Measurements from ENCODE around the gene SETBP1.

The SETBP1 gene

DNA sequence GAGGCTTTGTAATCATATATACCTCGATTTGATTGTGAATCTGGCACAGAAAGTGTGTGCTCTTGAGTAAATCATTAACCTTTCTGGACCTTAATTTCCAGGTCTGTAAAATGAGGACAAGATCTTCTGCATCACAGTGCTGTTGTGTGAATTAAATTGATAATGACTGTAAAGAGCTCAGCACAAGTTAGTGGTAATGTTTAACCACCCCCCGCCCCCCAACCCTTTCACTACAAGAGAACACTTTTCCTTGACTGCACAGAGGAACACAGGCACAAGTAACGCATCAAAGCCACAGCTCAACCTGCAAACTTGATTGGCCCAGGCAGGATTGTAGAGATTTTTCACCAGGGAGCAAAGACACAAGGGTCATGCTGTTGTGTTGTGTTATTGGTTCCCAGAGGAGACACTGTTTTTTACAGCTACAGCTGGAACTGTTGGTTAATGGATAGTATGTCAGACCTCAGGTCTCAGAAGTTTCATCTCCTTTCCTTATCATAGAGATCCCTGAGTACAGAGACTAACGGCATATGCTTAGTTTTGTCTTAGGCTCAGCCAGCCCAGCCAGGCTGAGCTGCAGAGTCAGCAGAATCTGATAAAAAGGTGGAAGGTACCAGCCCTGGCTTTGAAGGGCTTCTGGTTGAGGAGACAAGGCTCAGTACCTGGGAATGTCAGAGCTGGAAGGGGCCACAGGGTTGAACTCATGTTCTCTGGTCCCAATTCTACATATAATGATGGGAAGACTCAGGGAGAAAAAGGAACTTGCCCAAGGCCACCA lies 10.6 kb downstream of the SETBP1 start:
- WGBS, 2 experiments (ENCODE audit: insufficient coverage in 2 of 2) = 70 to 100% methylated on average over 1 to 2 of the region's 4 CpGs
- no peaks in the 10 kb centered on the region for H3K9me3 ChIP-seq (ENCODE audit: control insufficient read depth, low read length)
- H3K4me3 ChIP-seq (ENCODE audit: extremely low read depth, insufficient read depth, low read length, poor library complexity, severe bottlenecking) = no peak overlapping the region
- no peak overlapping the region for H3K27ac ChIP-seq (ENCODE audit: low read depth, low read length, severe bottlenecking)
- H3K36me3 ChIP-seq (ENCODE audit: control insufficient read depth, insufficient read depth, low read length) = no peaks in the 10 kb centered on the region
- H3K4me1 ChIP-seq (ENCODE audit: control insufficient read depth, insufficient read depth, low read length, poor library complexity, severe bottlenecking) = peaks cover 20% of the 10 kb centered on the region

DNA sequence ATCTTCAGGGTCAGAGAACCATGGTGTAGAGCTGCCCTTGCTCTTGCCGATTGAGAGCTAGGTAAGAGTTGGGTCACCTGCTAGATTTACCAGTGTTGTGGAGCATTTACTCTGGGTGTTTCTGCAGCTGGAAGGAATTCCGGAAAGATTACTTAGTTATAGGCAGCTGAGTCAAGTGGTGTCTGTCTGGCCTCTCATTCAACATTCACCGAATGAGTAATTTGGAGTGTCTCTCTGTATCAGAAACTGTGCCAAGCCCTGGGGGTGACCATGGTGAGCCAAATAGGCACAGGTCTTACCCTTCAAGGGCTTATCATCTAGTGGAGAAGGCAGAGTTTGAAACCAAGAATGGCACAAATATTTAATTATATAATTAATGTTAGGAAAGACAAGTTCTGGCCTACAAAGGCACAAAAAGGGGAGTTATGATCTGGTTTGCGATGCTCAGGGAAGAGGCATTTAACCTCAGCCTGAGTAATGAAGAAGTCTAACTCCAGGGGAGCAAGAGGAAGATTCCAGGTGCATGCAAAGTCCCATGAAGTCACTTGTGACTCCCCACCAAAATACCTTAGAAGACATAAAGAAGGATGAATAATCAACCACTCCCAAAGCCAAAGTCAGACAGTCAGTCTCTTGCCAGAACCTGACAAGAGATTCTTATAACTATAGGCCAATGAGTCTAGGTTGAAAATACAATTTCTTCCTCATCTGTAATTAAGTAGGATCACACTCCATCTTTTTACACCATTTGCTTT lies 12.5 kb downstream of the SETBP1 start:
- Histone ChIP-seq H3K4me3 (ENCODE audit: extremely low read depth, insufficient read depth, low read length, poor library complexity, severe bottlenecking) (no peak overlapping the region), H3K4me1 (ENCODE audit: control insufficient read depth, insufficient read depth, low read length, poor library complexity, severe bottlenecking) (peaks cover 34% of the 10 kb centered on the region), H3K27ac (ENCODE audit: low read depth, low read length, severe bottlenecking) (no peak overlapping the region), H3K36me3 (ENCODE audit: control insufficient read depth, insufficient read depth, low read length) (no peaks in the 10 kb centered on the region), H3K9me3 (ENCODE audit: control insufficient read depth, low read length) (no peaks in the 10 kb centered on the region)
- 85 to 97% methylated on average over 4 of the region's 4 CpGs for WGBS, 2 experiments (ENCODE audit: insufficient coverage in 2 of 2)

GRCh38 chr18:44695503-44695902 lies 14.8 kb downstream of the SETBP1 start:
- H3K4me1 ChIP-seq (ENCODE audit: control insufficient read depth, insufficient read depth, low read length, poor library complexity, severe bottlenecking) = peaks cover 41% of the 10 kb centered on the region
- H3K4me3 ChIP-seq (ENCODE audit: extremely low read depth, insufficient read depth, low read length, poor library complexity, severe bottlenecking) = no peak overlapping the region
- no peaks in the 10 kb centered on the region for H3K9me3 ChIP-seq (ENCODE audit: control insufficient read depth, low read length)
- WGBS, 2 experiments (ENCODE audit: insufficient coverage in 2 of 2) = 44 to 60% methylated on average over 1 to 2 of the region's 4 CpGs
- no peaks in the 10 kb centered on the region for H3K36me3 ChIP-seq (ENCODE audit: control insufficient read depth, insufficient read depth, low read length)
- no peak overlapping the region for H3K27ac ChIP-seq (ENCODE audit: low read depth, low read length, severe bottlenecking)

DNA sequence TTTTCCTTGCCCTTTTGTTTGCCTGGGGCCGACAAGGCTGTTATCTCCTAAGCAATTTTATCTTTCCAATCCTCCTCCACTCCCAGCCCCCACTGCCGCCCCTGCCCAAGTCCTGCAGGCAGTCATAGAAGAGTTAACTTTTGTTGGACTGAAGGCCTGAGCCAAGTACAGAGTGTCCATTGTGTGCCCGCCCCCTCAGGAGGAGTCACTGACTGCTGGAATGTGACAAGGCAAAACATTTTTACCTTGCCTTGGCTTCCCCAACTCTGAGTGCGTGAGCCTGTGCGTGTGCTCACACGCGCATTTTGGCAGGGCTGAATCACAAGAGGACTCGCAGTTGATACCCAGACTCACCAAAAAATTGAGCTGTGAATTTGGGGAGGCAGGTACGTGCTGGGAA lies 16.2 kb downstream of the SETBP1 start:
- Histone ChIP-seq H3K4me3 (ENCODE audit: extremely low read depth, insufficient read depth, low read length, poor library complexity, severe bottlenecking) (no peak overlapping the region), H3K9me3 (ENCODE audit: control insufficient read depth, low read length) (no peaks in the 10 kb centered on the region), H3K4me1 (ENCODE audit: control insufficient read depth, insufficient read depth, low read length, poor library complexity, severe bottlenecking) (peaks cover 50% of the 10 kb centered on the region), H3K36me3 (ENCODE audit: control insufficient read depth, insufficient read depth, low read length) (peaks cover 9% of the 10 kb centered on the region), H3K27ac (ENCODE audit: low read depth, low read length, severe bottlenecking) (peak overlapping the region; percentile 51)
- 50 to 51% methylated on average over 7 to 9 of the region's 9 CpGs for WGBS, 2 experiments (ENCODE audit: insufficient coverage in 2 of 2)

DNA sequence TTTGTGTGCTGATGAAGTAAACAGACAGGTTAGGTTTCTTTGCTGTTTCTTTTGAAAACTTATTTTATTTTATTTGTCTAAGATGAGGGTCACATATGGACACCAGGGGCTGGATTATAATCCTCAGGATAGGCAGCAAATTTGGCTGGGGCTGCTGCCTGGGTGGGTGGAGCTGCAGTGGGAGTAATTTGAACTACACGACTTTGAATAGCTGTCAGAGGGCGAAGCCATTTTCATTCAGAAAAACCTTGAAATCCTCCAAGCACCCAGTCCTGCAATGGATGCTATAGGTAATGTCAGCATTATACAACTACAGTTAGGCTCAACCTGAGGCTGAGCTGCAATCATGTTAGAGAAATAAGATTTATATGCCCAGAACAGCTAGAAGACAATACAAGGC lies 16.6 kb downstream of the SETBP1 start:
- peak overlapping the region; percentile 51 for H3K27ac ChIP-seq (ENCODE audit: low read depth, low read length, severe bottlenecking)
- H3K4me1 ChIP-seq (ENCODE audit: control insufficient read depth, insufficient read depth, low read length, poor library complexity, severe bottlenecking) = peaks cover 50% of the 10 kb centered on the region
- WGBS, 2 experiments (ENCODE audit: insufficient coverage in 2 of 2) = no CpG with 5 or more reads among the region's 2 CpGs
- peaks cover 9% of the 10 kb centered on the region for H3K36me3 ChIP-seq (ENCODE audit: control insufficient read depth, insufficient read depth, low read length)
- H3K4me3 ChIP-seq (ENCODE audit: extremely low read depth, insufficient read depth, low read length, poor library complexity, severe bottlenecking) = no peak overlapping the region
- H3K9me3 ChIP-seq (ENCODE audit: control insufficient read depth, low read length) = no peaks in the 10 kb centered on the region

- H3K27ac ChIP-seq (ENCODE audit: low read depth, low read length, severe bottlenecking) = no peak overlapping the region
- H3K36me3 ChIP-seq (ENCODE audit: control insufficient read depth, insufficient read depth, low read length) = peaks cover 15% of the 10 kb centered on the region
- H3K4me3 ChIP-seq (ENCODE audit: extremely low read depth, insufficient read depth, low read length, poor library complexity, severe bottlenecking) = no peak overlapping the region
- H3K4me1 ChIP-seq (ENCODE audit: control insufficient read depth, insufficient read depth, low read length, poor library complexity, severe bottlenecking) = peaks cover 50% of the 10 kb centered on the region
- H3K9me3 ChIP-seq (ENCODE audit: control insufficient read depth, low read length) = no peaks in the 10 kb centered on the region
- WGBS, 2 experiments (ENCODE audit: insufficient coverage in 2 of 2) = 100% methylated on average over 1 to 4 of the region's 5 CpGs
Observed at GRCh38 chr18:44698518-44698917, 17.8 kb downstream of the SETBP1 start.

- WGBS, 2 experiments (ENCODE audit: insufficient coverage in 2 of 2) = 76 to 90% methylated on average over 8 to 9 of the region's 10 CpGs
- peaks cover 19% of the 10 kb centered on the region for H3K36me3 ChIP-seq (ENCODE audit: control insufficient read depth, insufficient read depth, low read length)
- H3K4me1 ChIP-seq (ENCODE audit: control insufficient read depth, insufficient read depth, low read length, poor library complexity, severe bottlenecking) = peaks cover 46% of the 10 kb centered on the region
- no peak overlapping the region for H3K27ac ChIP-seq (ENCODE audit: low read depth, low read length, severe bottlenecking)
- H3K9me3 ChIP-seq (ENCODE audit: control insufficient read depth, low read length) = no peaks in the 10 kb centered on the region
- H3K4me3 ChIP-seq (ENCODE audit: extremely low read depth, insufficient read depth, low read length, poor library complexity, severe bottlenecking) = no peak overlapping the region
Observed at GRCh38 chr18:44699572-44700261, 19.0 kb downstream of the SETBP1 start.

- Histone ChIP-seq H3K27ac (ENCODE audit: low read depth, low read length, severe bottlenecking) (peak overlapping the region; percentile 55), H3K4me3 (ENCODE audit: extremely low read depth, insufficient read depth, low read length, poor library complexity, severe bottlenecking) (no peak overlapping the region), H3K4me1 (ENCODE audit: control insufficient read depth, insufficient read depth, low read length, poor library complexity, severe bottlenecking) (peaks cover 37% of the 10 kb centered on the region), H3K36me3 (ENCODE audit: control insufficient read depth, insufficient read depth, low read length) (peaks cover 19% of the 10 kb centered on the region), H3K9me3 (ENCODE audit: control insufficient read depth, low read length) (no peaks in the 10 kb centered on the region)
- WGBS, 2 experiments (ENCODE audit: insufficient coverage in 2 of 2) = 69 to 75% methylated on average over 2 to 3 of the region's 5 CpGs
Observed at GRCh38 chr18:44700652-44701051, 20.0 kb downstream of the SETBP1 start.

DNA sequence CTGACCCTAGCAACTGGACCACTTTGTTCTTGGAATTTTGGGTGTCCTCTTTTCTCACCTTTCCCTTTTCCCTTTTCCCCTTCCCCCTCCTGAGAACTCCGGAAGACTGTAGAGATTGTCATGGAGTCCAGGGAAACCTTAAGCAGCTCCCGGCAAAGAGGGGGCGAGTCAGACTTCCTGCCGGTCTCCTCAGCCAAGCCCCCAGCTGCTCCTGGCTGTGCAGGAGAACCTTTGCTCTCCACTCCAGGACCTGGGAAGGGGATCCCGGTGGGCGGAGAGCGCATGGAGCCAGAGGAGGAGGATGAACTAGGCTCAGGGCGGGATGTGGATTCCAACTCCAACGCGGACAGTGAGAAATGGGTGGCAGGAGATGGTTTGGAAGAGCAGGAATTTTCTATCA lies 20.5 kb downstream of the SETBP1 start:
- 76 to 81% methylated on average over 9 to 10 of the region's 10 CpGs for WGBS, 2 experiments (ENCODE audit: insufficient coverage in 2 of 2)
- Histone ChIP-seq H3K9me3 (ENCODE audit: control insufficient read depth, low read length) (no peaks in the 10 kb centered on the region), H3K36me3 (ENCODE audit: control insufficient read depth, insufficient read depth, low read length) (peaks cover 19% of the 10 kb centered on the region), H3K27ac (ENCODE audit: low read depth, low read length, severe bottlenecking) (peak overlapping the region; percentile 55), H3K4me3 (ENCODE audit: extremely low read depth, insufficient read depth, low read length, poor library complexity, severe bottlenecking) (no peak overlapping the region), H3K4me1 (ENCODE audit: control insufficient read depth, insufficient read depth, low read length, poor library complexity, severe bottlenecking) (peaks cover 32% of the 10 kb centered on the region)

GRCh38 chr18:44702594-44702993 lies 21.9 kb downstream of the SETBP1 start:
- Histone ChIP-seq H3K4me3 (ENCODE audit: extremely low read depth, insufficient read depth, low read length, poor library complexity, severe bottlenecking) (no peak overlapping the region), H3K9me3 (ENCODE audit: control insufficient read depth, low read length) (no peaks in the 10 kb centered on the region), H3K27ac (ENCODE audit: low read depth, low read length, severe bottlenecking) (no peak overlapping the region), H3K4me1 (ENCODE audit: control insufficient read depth, insufficient read depth, low read length, poor library complexity, severe bottlenecking) (peaks cover 20% of the 10 kb centered on the region), H3K36me3 (ENCODE audit: control insufficient read depth, insufficient read depth, low read length) (peaks cover 26% of the 10 kb centered on the region)
- no CpG with 5 or more reads among the region's 1 CpG for WGBS, 2 experiments (ENCODE audit: insufficient coverage in 2 of 2)

Data from mesodermal cell (in vitro differentiated cells).